WTC11 (cell line): Measurements from ENCODE around the gene ING1. TPM values are rescaled to one million over a fixed set of nuclear protein-coding genes. Genes with fewer than 3 reads are reported as not detected.

ENCODE experiments used
- ATAC-seq: fragments of 200-7000 bp; cut with Tn5 transposase; 2 replicates; pipeline ENCODE4 v1.10.0; 2021; ENCODE audit warnings: mild to moderate bottlenecking, moderate library complexity
- CTCF ChIA-PET: fragments of 300-600 bp; sonication (Branson Sonifier 250); formaldehyde crosslinking; loops from one replicate; lab custom pipeline; 2021; ENCODE audit warnings: antibody characterized with exemption; lab: Charles Lee
- POLR2A ChIA-PET: fragments of 350-600 bp; sonication (Branson Sonifier 250); formaldehyde crosslinking; loops from one replicate; lab custom pipeline; 2021; ENCODE audit warnings: antibody characterized with exemption; lab: Charles Lee
- DNase-seq: peaks from one replicate; pipeline ENCODE4 v3.0.0; 2021; ENCODE audit warnings: low spot score
- H3K27ac Mint-ChIP-seq: 2 replicates; pipeline ENCODE4 v1.8.0; 2021; ENCODE audit warnings: mixed read lengths
- H3K27me3 Mint-ChIP-seq: 2 replicates; pipeline ENCODE4 v1.8.0; 2021; ENCODE audit warnings: low read depth, mild to moderate bottlenecking, moderate library complexity, mixed read lengths
- H3K36me3 Mint-ChIP-seq: 2 replicates; pipeline ENCODE4 v1.8.0; 2021; ENCODE audit warnings: mixed read lengths
- H3K4me1 Mint-ChIP-seq: 2 replicates; pipeline ENCODE4 v1.8.0; 2022; ENCODE audit warnings: mixed read lengths
- H3K4me3 Mint-ChIP-seq: 2 replicates; pipeline ENCODE4 v1.8.0; 2021; ENCODE audit warnings: mild to moderate bottlenecking, moderate library complexity, mixed read lengths
- H3K9me3 Mint-ChIP-seq: 2 replicates; pipeline ENCODE4 v1.8.0; 2021; ENCODE audit warnings: mixed read lengths
- CBFB ChIP-seq: sonication (generic); formaldehyde crosslinking; IDR thresholded peaks from 2 replicates; pipeline ENCODE4 v1.8.1; 2022; ENCODE audit warnings: mild to moderate bottlenecking, low read depth, missing genetic modification reagents
- ELF4 ChIP-seq: sonication (generic); formaldehyde crosslinking; IDR thresholded peaks from 2 replicates; pipeline ENCODE4 v1.8.1; 2022; ENCODE audit warnings: low read depth, mild to moderate bottlenecking, moderate library complexity, missing genetic modification reagents
- ESRRA ChIP-seq: sonication (generic); formaldehyde crosslinking; IDR thresholded peaks from 2 replicates; pipeline ENCODE4 v1.8.1; 2022; ENCODE audit warnings: mild to moderate bottlenecking, missing genetic modification reagents, borderline replicate concordance
- FOXJ3 ChIP-seq: sonication (generic); formaldehyde crosslinking; IDR thresholded peaks from 2 replicates; pipeline ENCODE4 v1.9.0; 2021; ENCODE audit warnings: missing genetic modification reagents, mild to moderate bottlenecking, borderline replicate concordance
- IRF2 ChIP-seq: sonication (generic); formaldehyde crosslinking; IDR thresholded peaks from 2 replicates; pipeline ENCODE4 v1.8.0; 2022; ENCODE audit warnings: low read depth, missing genetic modification reagents, borderline replicate concordance
- JUN ChIP-seq: sonication (generic); formaldehyde crosslinking; IDR thresholded peaks from 2 replicates; pipeline ENCODE4 v1.8.0; 2023; ENCODE audit warnings: mild to moderate bottlenecking, missing genetic modification reagents
- MAX ChIP-seq: sonication (generic); formaldehyde crosslinking; IDR thresholded peaks from 2 replicates; pipeline ENCODE4 v1.8.0; 2022; ENCODE audit warnings: mild to moderate bottlenecking, missing genetic modification reagents
- MXD4 ChIP-seq: fragments of 250-450 bp; sonication (Bioruptor Pico); IDR thresholded peaks from 2 replicates; pipeline ENCODE4 v1.8.0; 2021; ENCODE audit warnings: mild to moderate bottlenecking, moderate library complexity, borderline replicate concordance
- OVOL2 ChIP-seq: fragments of 250-450 bp; sonication (Bioruptor Pico); IDR thresholded peaks from 2 replicates; pipeline ENCODE4 v1.9.0; 2021; ENCODE audit warnings: mild to moderate bottlenecking, borderline replicate concordance
- RELA ChIP-seq: sonication (generic); formaldehyde crosslinking; IDR thresholded peaks from 2 replicates; pipeline ENCODE4 v1.8.1; 2022; ENCODE audit warnings: missing genetic modification reagents, mild to moderate bottlenecking, borderline replicate concordance
- RORB ChIP-seq: fragments of 250-450 bp; sonication (Bioruptor Pico); IDR thresholded peaks from 2 replicates; pipeline ENCODE4 v1.9.0; 2021; ENCODE audit warnings: mild to moderate bottlenecking
- SMAD3 ChIP-seq: sonication (generic); formaldehyde crosslinking; IDR thresholded peaks from 2 replicates; pipeline ENCODE4 v1.8.0; 2022; ENCODE audit warnings: missing genetic modification reagents, mild to moderate bottlenecking, borderline replicate concordance
- TCF7 ChIP-seq: sonication (generic); formaldehyde crosslinking; IDR thresholded peaks from 2 replicates; pipeline ENCODE4 v1.8.0; 2022; ENCODE audit warnings: mild to moderate bottlenecking, low read depth, missing genetic modification reagents, moderate library complexity
- USF1 ChIP-seq: sonication (generic); formaldehyde crosslinking; IDR thresholded peaks from 2 replicates; pipeline ENCODE4 v1.8.0; 2022; ENCODE audit warnings: mild to moderate bottlenecking, missing genetic modification reagents
- ZNF121 ChIP-seq: sonication (generic); formaldehyde crosslinking; IDR thresholded peaks from 2 replicates; pipeline ENCODE4 v1.8.0; 2023; ENCODE audit warnings: missing genetic modification reagents
- ZNF138 ChIP-seq: sonication (generic); formaldehyde crosslinking; conservative IDR thresholded peaks from 2 replicates; pipeline ENCODE4 v1.8.1; 2022; ENCODE audit warnings: mild to moderate bottlenecking, moderate library complexity, missing genetic modification reagents
- ZNF219 ChIP-seq: sonication (generic); formaldehyde crosslinking; IDR thresholded peaks from 2 replicates; pipeline ENCODE4 v1.8.0; 2023; ENCODE audit warnings: missing genetic modification reagents, mild to moderate bottlenecking, borderline replicate concordance
- ZNF425 ChIP-seq: fragments of 250-450 bp; sonication (Bioruptor Pico); conservative IDR thresholded peaks from 2 replicates; pipeline ENCODE4 v1.9.0; 2021; ENCODE audit warnings: mild to moderate bottlenecking
- total RNA-seq: library from RNA; stranded (reverse); gene quantifications from 3 replicates; pipeline ENCODE4 v1.2.3, GENCODE V29; 2021
- TF ChIP-seq, protein P1 (sequence below): sonication (generic); formaldehyde crosslinking; IDR thresholded peaks from 2 replicates; pipeline ENCODE4 v1.8.1; 2022; ENCODE audit warnings: missing genetic modification reagents, borderline replicate concordance
- TF ChIP-seq, protein P2 (sequence below): sonication (generic); formaldehyde crosslinking; IDR thresholded peaks from 2 replicates; pipeline ENCODE4 v1.8.0; 2023; ENCODE audit warnings: missing genetic modification reagents, mild to moderate bottlenecking, borderline replicate concordance
- TF ChIP-seq, protein P3 (sequence below): sonication (generic); formaldehyde crosslinking; IDR thresholded peaks from 2 replicates; pipeline ENCODE4 v1.8.1; 2022; ENCODE audit warnings: low read depth, missing genetic modification reagents, borderline replicate concordance
- TF ChIP-seq, protein P4 (sequence below): sonication (generic); formaldehyde crosslinking; IDR thresholded peaks from 2 replicates; pipeline ENCODE4 v1.8.1; 2023; ENCODE audit warnings: mild to moderate bottlenecking, missing genetic modification reagents, moderate library complexity

ING1 gene
- total RNA-seq, 1 experiment from 2014 or later = 26.2 TPM

GRCh38 chr13:110758195-110758805 lies 44.8 kb downstream of the ING1 start:
- Mint-ChIP-seq H3K9me3 (peaks cover 17% of the 10 kb centered on the region), H3K4me1 (peaks cover 17% of the 10 kb centered on the region), H3K4me3 (no peak overlapping the region), H3K36me3 (peaks cover 2% of the 10 kb centered on the region; the same call in 1 of the 2 replicates), H3K27me3 (no peaks in the 10 kb centered on the region), H3K27ac (no peak overlapping the region)
- TF ChIP-seq ELF4 (CRISPR knock-in tag) (no peak), RORB (no peak), SMAD3 (CRISPR knock-in tag) (no peak), ZNF121 (CRISPR knock-in tag) (peak; percentile 73; the same call in 1 of the 2 replicates), USF1 (CRISPR knock-in tag) (no peak)
- POLR2A ChIA-PET = no interaction called here
- DNase-seq (no peak), ATAC-seq (no peak)
- CTCF ChIA-PET = no interaction called here

GRCh38 chr13:110759710-110760109 lies 46.2 kb downstream of the ING1 start:
- peaks cover 24% of the 10 kb centered on the region for H3K9me3 Mint-ChIP-seq
- TF ChIP-seq JUN (CRISPR knock-in tag) (no peak), FOXJ3 (CRISPR knock-in tag) (no peak), CBFB (CRISPR knock-in tag) (no peak), ZNF138 (CRISPR knock-in tag) (no peak), IRF2 (CRISPR knock-in tag) (no peak), RORB (no peak), MXD4 (no peak), TCF7 (CRISPR knock-in tag) (no peak), ZNF219 (no peak), ZNF425 (CRISPR knock-in tag) (no peak), OVOL2 (CRISPR knock-in tag) (no peak), RELA (CRISPR knock-in tag) (no peak), ESRRA (CRISPR knock-in tag) (no peak), MAX (CRISPR knock-in tag) (no peak)
- TF ChIP-seq, protein P1, sequence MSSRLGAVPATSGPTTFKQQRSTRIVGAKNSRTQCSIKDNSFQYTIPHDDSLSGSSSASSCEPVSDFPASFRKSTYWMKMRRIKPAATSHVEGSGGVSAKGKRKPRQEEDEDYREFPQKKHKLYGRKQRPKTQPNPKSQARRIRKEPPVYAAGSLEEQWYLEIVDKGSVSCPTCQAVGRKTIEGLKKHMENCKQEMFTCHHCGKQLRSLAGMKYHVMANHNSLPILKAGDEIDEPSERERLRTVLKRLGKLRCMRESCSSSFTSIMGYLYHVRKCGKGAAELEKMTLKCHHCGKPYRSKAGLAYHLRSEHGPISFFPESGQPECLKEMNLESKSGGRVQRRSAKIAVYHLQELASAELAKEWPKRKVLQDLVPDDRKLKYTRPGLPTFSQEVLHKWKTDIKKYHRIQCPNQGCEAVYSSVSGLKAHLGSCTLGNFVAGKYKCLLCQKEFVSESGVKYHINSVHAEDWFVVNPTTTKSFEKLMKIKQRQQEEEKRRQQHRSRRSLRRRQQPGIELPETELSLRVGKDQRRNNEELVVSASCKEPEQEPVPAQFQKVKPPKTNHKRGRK = no peak
- TF ChIP-seq, protein P2, sequence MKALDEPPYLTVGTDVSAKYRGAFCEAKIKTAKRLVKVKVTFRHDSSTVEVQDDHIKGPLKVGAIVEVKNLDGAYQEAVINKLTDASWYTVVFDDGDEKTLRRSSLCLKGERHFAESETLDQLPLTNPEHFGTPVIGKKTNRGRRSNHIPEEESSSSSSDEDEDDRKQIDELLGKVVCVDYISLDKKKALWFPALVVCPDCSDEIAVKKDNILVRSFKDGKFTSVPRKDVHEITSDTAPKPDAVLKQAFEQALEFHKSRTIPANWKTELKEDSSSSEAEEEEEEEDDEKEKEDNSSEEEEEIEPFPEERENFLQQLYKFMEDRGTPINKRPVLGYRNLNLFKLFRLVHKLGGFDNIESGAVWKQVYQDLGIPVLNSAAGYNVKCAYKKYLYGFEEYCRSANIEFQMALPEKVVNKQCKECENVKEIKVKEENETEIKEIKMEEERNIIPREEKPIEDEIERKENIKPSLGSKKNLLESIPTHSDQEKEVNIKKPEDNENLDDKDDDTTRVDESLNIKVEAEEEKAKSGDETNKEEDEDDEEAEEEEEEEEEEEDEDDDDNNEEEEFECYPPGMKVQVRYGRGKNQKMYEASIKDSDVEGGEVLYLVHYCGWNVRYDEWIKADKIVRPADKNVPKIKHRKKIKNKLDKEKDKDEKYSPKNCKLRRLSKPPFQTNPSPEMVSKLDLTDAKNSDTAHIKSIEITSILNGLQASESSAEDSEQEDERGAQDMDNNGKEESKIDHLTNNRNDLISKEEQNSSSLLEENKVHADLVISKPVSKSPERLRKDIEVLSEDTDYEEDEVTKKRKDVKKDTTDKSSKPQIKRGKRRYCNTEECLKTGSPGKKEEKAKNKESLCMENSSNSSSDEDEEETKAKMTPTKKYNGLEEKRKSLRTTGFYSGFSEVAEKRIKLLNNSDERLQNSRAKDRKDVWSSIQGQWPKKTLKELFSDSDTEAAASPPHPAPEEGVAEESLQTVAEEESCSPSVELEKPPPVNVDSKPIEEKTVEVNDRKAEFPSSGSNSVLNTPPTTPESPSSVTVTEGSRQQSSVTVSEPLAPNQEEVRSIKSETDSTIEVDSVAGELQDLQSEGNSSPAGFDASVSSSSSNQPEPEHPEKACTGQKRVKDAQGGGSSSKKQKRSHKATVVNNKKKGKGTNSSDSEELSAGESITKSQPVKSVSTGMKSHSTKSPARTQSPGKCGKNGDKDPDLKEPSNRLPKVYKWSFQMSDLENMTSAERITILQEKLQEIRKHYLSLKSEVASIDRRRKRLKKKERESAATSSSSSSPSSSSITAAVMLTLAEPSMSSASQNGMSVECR (CRISPR knock-in tag) = no peak
- TF ChIP-seq, protein P3, sequence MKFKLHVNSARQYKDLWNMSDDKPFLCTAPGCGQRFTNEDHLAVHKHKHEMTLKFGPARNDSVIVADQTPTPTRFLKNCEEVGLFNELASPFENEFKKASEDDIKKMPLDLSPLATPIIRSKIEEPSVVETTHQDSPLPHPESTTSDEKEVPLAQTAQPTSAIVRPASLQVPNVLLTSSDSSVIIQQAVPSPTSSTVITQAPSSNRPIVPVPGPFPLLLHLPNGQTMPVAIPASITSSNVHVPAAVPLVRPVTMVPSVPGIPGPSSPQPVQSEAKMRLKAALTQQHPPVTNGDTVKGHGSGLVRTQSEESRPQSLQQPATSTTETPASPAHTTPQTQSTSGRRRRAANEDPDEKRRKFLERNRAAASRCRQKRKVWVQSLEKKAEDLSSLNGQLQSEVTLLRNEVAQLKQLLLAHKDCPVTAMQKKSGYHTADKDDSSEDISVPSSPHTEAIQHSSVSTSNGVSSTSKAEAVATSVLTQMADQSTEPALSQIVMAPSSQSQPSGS (CRISPR knock-in tag) = no peak
- TF ChIP-seq, protein P4, sequence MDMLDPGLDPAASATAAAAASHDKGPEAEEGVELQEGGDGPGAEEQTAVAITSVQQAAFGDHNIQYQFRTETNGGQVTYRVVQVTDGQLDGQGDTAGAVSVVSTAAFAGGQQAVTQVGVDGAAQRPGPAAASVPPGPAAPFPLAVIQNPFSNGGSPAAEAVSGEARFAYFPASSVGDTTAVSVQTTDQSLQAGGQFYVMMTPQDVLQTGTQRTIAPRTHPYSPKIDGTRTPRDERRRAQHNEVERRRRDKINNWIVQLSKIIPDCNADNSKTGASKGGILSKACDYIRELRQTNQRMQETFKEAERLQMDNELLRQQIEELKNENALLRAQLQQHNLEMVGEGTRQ = no peak
- TF ChIP-seq, all 79 proteins: peak for 0
- ATAC-seq (no peak), DNase-seq (no peak)
- Mint-ChIP-seq H3K4me3 (no peak overlapping the region), H3K27ac (no peak overlapping the region), H3K36me3 (peaks cover 2% of the 10 kb centered on the region; the same call in 1 of the 2 replicates), H3K27me3 (no peaks in the 10 kb centered on the region), H3K4me1 (peaks cover 17% of the 10 kb centered on the region)
- POLR2A ChIA-PET = no interaction called here
- CTCF ChIA-PET = no interaction called here
